Esophagus (tissue), 2 donors: ENCODE data around the gene NCEH1. TPM values are rescaled to one million over a fixed set of nuclear protein-coding genes. Genes with fewer than 3 reads are reported as not detected.

Source experiments
- H3K27ac ChIP-seq, 2 donors: one replicate each; pipeline ENCODE4 v1.5.1; 2013; ENCODE audit warnings: low read depth in 2 of 2, mild to moderate bottlenecking in 2 of 2, inconsistent platforms in 1 of 2, low read length in 1 of 2, moderate library complexity in 1 of 2
- H3K27me3 ChIP-seq, 2 donors: one replicate each; pipeline ENCODE4 v1.6.1; 2013; ENCODE audit warnings: low read length in 2 of 2, control low read depth in 1 of 2, mild to moderate bottlenecking in 1 of 2; ENCODE audit not compliant: insufficient read depth in 2 of 2, control insufficient read depth in 1 of 2
- H3K36me3 ChIP-seq, 2 donors: one replicate each; pipeline ENCODE4 v1.6.1; 2013; ENCODE audit warnings: low read length in 1 of 2; ENCODE audit not compliant: control insufficient read depth in 2 of 2, insufficient read depth in 2 of 2
- H3K4me1 ChIP-seq, 2 donors: one replicate each; pipeline ENCODE4 v1.6.1; 2013; ENCODE audit warnings: low read length in 1 of 2; ENCODE audit not compliant: control insufficient read depth in 2 of 2, insufficient read depth in 2 of 2
- H3K4me3 ChIP-seq, 2 donors: one replicate each; pipeline ENCODE4 v1.5.1; 2013; ENCODE audit warnings: low read length in 2 of 2, mild to moderate bottlenecking in 2 of 2, low read depth in 1 of 2, moderate library complexity in 1 of 2
- H3K9me3 ChIP-seq, 2 donors: one replicate each; pipeline ENCODE4 v1.6.1; 2013; ENCODE audit warnings: mild to moderate bottlenecking in 2 of 2, low read depth in 1 of 2, low read length in 1 of 2, moderate library complexity in 1 of 2; ENCODE audit not compliant: control insufficient read depth in 2 of 2, insufficient read depth in 1 of 2
- WGBS, 2 donors: extraction: QIAGEN DNeasy Blood & Tissue Kit; methylation state at CpG; one replicate each; pipeline ENCODE4 v1.1.7; 2013; 5-methylcytosine and 5-hydroxymethylcytosine counted together
- polyA plus RNA-seq, 2 donors: library from polyadenylated mRNA; stranded (reverse); fragments of 200-250 nt; gene quantifications; one replicate each; pipeline ENCODE4 v1.2.3, GENCODE V29; 2013
- donor health status: healthy with polysubstance abuse.
- donor health status: Bipolar disorder and iron deficiency.

Gene NCEH1
- polyA plus RNA-seq, 2 donors: 2.4 to 3.2 TPM

- Histone ChIP-seq H3K4me3 (no peak overlapping the region), H3K27ac (peak overlapping the region; percentile 31 to 58), H3K9me3 (no peaks in the 10 kb centered on the region), H3K36me3 (no peaks in the 10 kb centered on the region), H3K27me3 (no peaks in the 10 kb centered on the region), H3K4me1 (no peaks in the 10 kb centered on the region)
- WGBS, 2 donors: 55 to 69% methylated on average over 1 of the region's 1 CpG
Measured at GRCh38 chr3:172582712-172583111, 128.2 kb downstream of the NCEH1 start.

- Histone ChIP-seq H3K36me3 (no peaks in the 10 kb centered on the region), H3K4me1 (no peaks in the 10 kb centered on the region), H3K27me3 (no peaks in the 10 kb centered on the region), H3K27ac (peak overlapping the region in 1 of 2 donors; percentile 43), H3K9me3 (no peaks in the 10 kb centered on the region), H3K4me3 (no peak overlapping the region)
Measured at GRCh38 chr3:172581757-172582166, 129.1 kb downstream of the NCEH1 start.

GRCh38 chr3:172580680-172581401 is 130.0 kb downstream of the NCEH1 start:
- Histone ChIP-seq H3K27me3 (no peaks in the 10 kb centered on the region), H3K9me3 (no peaks in the 10 kb centered on the region), H3K4me3 (no peak overlapping the region), H3K27ac (no peak overlapping the region), H3K4me1 (no peaks in the 10 kb centered on the region), H3K36me3 (no peaks in the 10 kb centered on the region)
- WGBS, 2 donors: 52 to 59% methylated on average over 3 of the region's 3 CpGs

Other genes starting within 250 kb of the NCEH1 start
- 10 to 100 TPM; 45.1 to 60.5 TPM for gene TNFSF10, start 187.6 kb downstream of the NCEH1 start, polyA plus RNA-seq
- gene ECT2, start 39.7 kb upstream of the NCEH1 start, polyA plus RNA-seq: 1 to 10 TPM; 3.7 to 8.1 TPM